HG03095 (cell line): ENCODE data around the gene TAAR5.
"Not testable (repeated sequence)": the region's sequence is repeated elsewhere in the genome, so short reads cannot be mapped to it uniquely, and the experiment has no call there.

Experiments
- ATAC-seq: cut with Tn5 transposase; IDR thresholded peaks from one replicate; pipeline ENCODE4 v1.9.1; 2021; ENCODE audit warnings: moderate library complexity; ENCODE audit not compliant: unreplicated experiment

The TAAR5 gene

DNA sequence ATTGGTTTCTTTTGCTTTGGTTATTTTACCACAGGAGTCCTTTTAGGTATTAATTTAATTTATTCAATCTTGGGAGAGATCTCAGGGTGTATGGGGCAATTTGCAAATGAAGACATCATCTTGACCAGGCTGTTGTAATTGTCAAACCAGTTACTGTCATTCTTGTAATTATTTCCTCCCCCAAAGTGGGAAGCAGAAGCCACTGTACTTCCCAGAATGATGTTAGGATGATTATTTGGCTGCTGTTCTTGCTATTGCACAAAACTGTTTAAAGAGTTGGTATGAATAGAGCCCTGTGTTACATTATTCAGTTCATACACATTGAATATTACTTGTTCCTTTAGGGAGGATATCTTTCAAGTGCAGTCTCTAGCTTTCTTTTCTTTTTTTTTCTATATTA, 17.8 kb downstream of the TAAR5 start:
- ATAC-seq, result no peak

DNA sequence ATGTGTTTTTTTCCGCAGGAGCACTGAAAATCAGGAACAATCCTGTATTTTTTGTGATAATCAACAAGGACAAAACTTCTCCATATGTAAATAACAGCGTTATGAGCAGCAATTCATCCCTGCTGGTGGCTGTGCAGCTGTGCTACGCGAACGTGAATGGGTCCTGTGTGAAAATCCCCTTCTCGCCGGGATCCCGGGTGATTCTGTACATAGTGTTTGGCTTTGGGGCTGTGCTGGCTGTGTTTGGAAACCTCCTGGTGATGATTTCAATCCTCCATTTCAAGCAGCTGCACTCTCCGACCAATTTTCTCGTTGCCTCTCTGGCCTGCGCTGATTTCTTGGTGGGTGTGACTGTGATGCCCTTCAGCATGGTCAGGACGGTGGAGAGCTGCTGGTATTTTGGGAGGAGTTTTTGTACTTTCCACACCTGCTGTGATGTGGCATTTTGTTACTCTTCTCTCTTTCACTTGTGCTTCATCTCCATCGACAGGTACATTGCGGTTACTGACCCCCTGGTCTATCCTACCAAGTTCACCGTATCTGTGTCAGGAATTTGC, 19.2 kb downstream of the TAAR5 start, which contains the start of gene TAAR6:
TSS of gene TAAR6 (plus strand) at position 102 of the 557 bp plus-strand sequence. CDS start at position 102, 0 bp downstream.
- ATAC-seq, result no peak

DNA sequence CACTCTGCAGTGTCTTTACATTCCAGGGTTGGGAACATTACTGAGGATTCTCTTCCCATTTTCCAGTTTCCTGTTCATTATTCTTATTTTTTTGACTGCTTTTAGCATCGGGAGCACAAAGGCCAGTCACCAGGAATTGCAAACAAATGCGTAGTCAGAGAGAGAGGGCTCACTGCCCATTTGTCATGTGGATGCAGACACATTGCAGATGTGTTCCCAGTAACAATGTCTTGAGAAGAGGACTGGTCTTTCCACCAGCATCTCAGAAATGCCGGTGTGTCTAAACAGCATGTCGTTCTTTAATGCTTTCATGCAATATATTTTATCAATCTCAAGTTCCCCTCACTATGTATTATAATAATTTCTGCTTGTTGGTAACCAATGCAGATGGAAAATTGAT, 20.4 kb downstream of the TAAR5 start:
- no peak for ATAC-seq

GRCh38 chr6:132568611-132569010, 20.9 kb downstream of the TAAR5 start:
- ATAC-seq, result no peak

DNA sequence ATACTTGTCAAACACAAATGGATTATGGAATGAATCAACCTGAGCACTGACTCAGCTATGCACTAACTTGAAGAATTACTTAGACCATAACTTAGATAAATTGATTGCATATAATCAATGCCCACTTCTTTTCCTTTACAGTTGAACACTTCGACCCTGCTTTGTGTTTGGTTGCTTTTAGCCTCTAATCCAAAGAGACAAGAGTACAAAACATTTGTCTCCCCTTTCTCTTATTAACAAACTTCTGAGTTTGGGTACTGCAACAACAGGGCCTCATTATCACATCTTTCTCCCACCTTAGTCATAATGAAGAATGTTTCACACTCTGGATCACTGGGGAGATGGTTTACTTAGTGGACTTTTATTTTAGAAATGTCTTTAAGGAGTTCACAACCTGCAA, 22.0 kb downstream of the TAAR5 start:
- ATAC-seq, result no peak

GRCh38 chr6:132566404-132566803, 23.1 kb downstream of the TAAR5 start:
- no peak for ATAC-seq

- not testable (repeated sequence) for ATAC-seq
Observed at GRCh38 chr6:132560087-132560486, 29.5 kb downstream of the TAAR5 start.

GRCh38 chr6:132552372-132552771, 37.2 kb downstream of the TAAR5 start, which contains the start of gene TAAR8:
Gene TAAR8 (plus strand): TSS chr6:132552672. CDS start chr6:132552693, 21 bp downstream.
- no peak for ATAC-seq

GRCh38 chr6:132551214-132551613, 38.3 kb downstream of the TAAR5 start:
- ATAC-seq, result no peak

GRCh38 chr6:132548746-132549463, 40.6 kb downstream of the TAAR5 start:
- no peak for ATAC-seq

DNA sequence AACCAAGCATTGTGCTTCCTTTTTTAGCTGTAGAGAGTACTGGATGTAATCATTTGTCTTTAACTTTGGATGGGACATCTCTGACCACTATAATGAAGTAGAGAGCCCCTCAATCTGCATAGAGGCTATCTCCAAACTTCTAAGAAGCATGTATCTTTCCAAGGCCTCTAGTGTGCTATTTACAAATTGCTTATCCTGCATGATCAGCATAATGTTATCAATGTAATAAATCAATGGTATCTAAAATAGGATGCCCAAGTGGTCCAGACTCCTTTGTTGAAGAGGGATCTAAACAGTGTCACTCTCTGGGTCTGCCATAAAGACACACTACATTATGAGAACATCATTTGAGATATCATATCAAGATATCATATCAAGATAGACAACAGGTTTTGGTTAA, 44.7 kb downstream of the TAAR5 start:
- no peak for ATAC-seq
